HL-60 (cell line): ENCODE data around the gene ROR2.

Experiments used
- DNase-seq, 2 experiments: peaks; one replicate each; pipeline ENCODE4 v3.0.0-alpha.2; 2010 to 2020; ENCODE audit warnings: low read depth in 1 of 2, low spot score in 1 of 2
- H3K27ac ChIP-seq: fragments of 250-450 bp; sonication (Bioruptor Pico); replicated peaks from 2 replicates; pipeline ENCODE4 v1.5.1; 2020; ENCODE audit warnings: mild to moderate bottlenecking, moderate library complexity
- H3K27me3 ChIP-seq: fragments of 250-450 bp; sonication (Bioruptor Pico); 2 replicates; pipeline ENCODE4 v1.5.1; 2021; ENCODE audit warnings: mild to moderate bottlenecking, moderate library complexity; ENCODE audit not compliant: insufficient read depth, poor library complexity, severe bottlenecking
- H3K4me3 ChIP-seq: replicated peaks from 2 replicates; pipeline ENCODE4 v1.5.1; 2011; ENCODE audit warnings: mild to moderate bottlenecking, control low read depth, low read length; ENCODE audit not compliant: insufficient read depth
- CTCF ChIP-seq: IDR thresholded peaks from one replicate; pipeline ENCODE4 v1.5.1; 2011; ENCODE audit warnings: low read length, control low read depth, inconsistent platforms; ENCODE audit not compliant: insufficient read depth
- GABPA ChIP-seq: IDR thresholded peaks from 2 replicates; pipeline ENCODE4 v1.6.1; 2012; ENCODE audit warnings: low read depth
- POLR2AphosphoS5 ChIP-seq: IDR thresholded peaks from 2 replicates; pipeline ENCODE4 v1.6.1; 2012; ENCODE audit warnings: low read depth
- REST ChIP-seq: IDR thresholded peaks from 2 replicates; pipeline ENCODE4 v1.6.1; 2012; ENCODE audit warnings: low read depth; ENCODE audit not compliant: insufficient replicate concordance
- SPI1 ChIP-seq: IDR thresholded peaks from 2 replicates; pipeline ENCODE4 v1.6.1; 2012; ENCODE audit warnings: low read depth, mild to moderate bottlenecking, borderline replicate concordance

Gene ROR2

GRCh38 chr9:91882627-91883026 lies 67.4 kb downstream of the ROR2 start:
- Histone ChIP-seq H3K4me3 (no peak overlapping the region), H3K27me3 (no peaks in the 10 kb centered on the region), H3K27ac (no peak overlapping the region)
- no peak for TF ChIP-seq CTCF
- no peak for TF ChIP-seq REST
- TF ChIP-seq GABPA, result no peak
- TF ChIP-seq POLR2AphosphoS5, result no peak
- TF ChIP-seq SPI1, result no peak
- no peak for DNase-seq

GRCh38 chr9:91880378-91880972 lies 69.6 kb downstream of the ROR2 start:
- TF ChIP-seq REST (no peak), SPI1 (no peak)
- DNase-seq, result no peak
- Histone ChIP-seq H3K27me3 (no peaks in the 10 kb centered on the region), H3K27ac (no peak overlapping the region), H3K4me3 (no peak overlapping the region)

- H3K27ac ChIP-seq, result no peak overlapping the region
- TF ChIP-seq GABPA (no peak), REST (no peak), SPI1 (no peak)
- no peak for DNase-seq
These were observed 70.8 kb downstream of the ROR2 start for GRCh38 chr9:91879231-91879630.

GRCh38 chr9:91873637-91874051 lies 76.4 kb downstream of the ROR2 start:
- no peak for DNase-seq
- H3K27me3 ChIP-seq, result no peaks in the 10 kb centered on the region
- no peak overlapping the region for H3K4me3 ChIP-seq
- no peak overlapping the region for H3K27ac ChIP-seq
- TF ChIP-seq SPI1, result no peak
- no peak for TF ChIP-seq POLR2AphosphoS5

More at GRCh38 chr9:91879231-91879630, 70.8 kb downstream of the ROR2 start:
- H3K27me3 ChIP-seq, result no peaks in the 10 kb centered on the region
- no peak overlapping the region for H3K4me3 ChIP-seq
